ENCODE results near the gene SLC6A3. TPM values are rescaled to one million over a fixed set of nuclear protein-coding genes. Genes with fewer than 3 reads are reported as not detected.
"Not testable (repeated sequence)": the region's sequence is repeated elsewhere in the genome, so short reads cannot be mapped to it uniquely, and the experiment has no call there.

Gene SLC6A3
- total RNA-seq, 1 experiment from 2014 or later: 0.74 TPM

DNA sequence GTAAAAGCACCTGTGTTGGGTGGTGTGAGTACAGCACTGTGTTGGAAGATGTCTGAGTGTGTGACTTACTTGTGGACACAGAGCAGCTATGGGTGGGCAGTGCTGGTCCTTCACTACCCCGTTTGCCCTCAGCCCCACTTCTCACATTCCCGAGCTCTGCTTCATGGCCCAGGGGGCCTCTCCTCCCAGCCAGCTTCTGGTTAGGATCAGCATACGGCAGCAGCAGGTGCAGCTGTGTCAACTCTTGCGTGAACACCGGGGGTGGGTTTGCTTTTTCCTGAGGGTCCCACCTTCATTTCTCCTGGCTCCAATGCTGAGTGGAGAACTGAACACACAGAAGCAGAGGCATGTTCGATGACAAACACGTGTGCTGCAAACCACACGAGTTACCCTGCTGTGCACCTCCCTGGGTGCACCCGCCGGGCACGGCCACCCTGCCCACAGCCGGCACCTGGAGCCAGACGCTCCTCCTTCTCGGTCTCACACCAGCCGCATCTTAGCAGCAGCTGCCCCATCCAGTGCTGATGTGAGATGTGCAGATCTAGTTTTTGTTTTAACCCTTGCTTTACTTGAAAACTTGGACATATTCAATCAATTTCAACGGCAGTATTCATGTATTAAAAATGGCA, 14.9 kb upstream of the SLC6A3 start (continued):
- TF ChIP-seq, protein P1, sequence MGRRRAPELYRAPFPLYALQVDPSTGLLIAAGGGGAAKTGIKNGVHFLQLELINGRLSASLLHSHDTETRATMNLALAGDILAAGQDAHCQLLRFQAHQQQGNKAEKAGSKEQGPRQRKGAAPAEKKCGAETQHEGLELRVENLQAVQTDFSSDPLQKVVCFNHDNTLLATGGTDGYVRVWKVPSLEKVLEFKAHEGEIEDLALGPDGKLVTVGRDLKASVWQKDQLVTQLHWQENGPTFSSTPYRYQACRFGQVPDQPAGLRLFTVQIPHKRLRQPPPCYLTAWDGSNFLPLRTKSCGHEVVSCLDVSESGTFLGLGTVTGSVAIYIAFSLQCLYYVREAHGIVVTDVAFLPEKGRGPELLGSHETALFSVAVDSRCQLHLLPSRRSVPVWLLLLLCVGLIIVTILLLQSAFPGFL (CRISPR knock-in tag; IDR thresholded peaks at IDR 0.05; ENCODE audit: borderline replicate concordance): no peak

DNA sequence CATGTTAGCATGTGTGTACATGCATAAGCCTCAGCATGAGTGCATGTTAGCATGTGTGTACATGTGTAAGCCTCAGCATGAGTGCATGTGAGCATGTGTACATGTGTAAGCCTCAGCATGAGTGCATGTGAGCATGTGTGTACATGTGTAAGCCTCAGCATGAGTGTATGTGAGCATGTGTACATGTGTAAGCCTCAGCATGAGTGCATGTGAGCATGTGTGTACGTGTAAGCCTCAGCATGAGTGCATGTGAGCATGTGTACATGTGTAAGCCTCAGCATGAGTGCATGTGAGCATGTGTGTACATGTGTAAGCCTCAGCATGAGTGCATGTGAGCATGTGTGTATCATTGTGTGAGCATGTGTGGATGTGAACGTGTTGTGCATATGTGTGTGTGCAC, 14.2 kb upstream of the SLC6A3 start:
- Mint-ChIP-seq H3K27me3 (ENCODE audit: low read depth) (peaks cover 22% of the 10 kb centered on the region), H3K9me3 (peaks cover 44% of the 10 kb centered on the region), H3K36me3 (peaks cover 83% of the 10 kb centered on the region)
- POLR2A ChIA-PET; H3K27ac Mint-ChIP-seq; H3K4me3 Mint-ChIP-seq; CTCF ChIA-PET; ATAC-seq; DNase-seq (ENCODE audit: low spot score); H3K4me1 Mint-ChIP-seq: not testable (repeated sequence)

DNA sequence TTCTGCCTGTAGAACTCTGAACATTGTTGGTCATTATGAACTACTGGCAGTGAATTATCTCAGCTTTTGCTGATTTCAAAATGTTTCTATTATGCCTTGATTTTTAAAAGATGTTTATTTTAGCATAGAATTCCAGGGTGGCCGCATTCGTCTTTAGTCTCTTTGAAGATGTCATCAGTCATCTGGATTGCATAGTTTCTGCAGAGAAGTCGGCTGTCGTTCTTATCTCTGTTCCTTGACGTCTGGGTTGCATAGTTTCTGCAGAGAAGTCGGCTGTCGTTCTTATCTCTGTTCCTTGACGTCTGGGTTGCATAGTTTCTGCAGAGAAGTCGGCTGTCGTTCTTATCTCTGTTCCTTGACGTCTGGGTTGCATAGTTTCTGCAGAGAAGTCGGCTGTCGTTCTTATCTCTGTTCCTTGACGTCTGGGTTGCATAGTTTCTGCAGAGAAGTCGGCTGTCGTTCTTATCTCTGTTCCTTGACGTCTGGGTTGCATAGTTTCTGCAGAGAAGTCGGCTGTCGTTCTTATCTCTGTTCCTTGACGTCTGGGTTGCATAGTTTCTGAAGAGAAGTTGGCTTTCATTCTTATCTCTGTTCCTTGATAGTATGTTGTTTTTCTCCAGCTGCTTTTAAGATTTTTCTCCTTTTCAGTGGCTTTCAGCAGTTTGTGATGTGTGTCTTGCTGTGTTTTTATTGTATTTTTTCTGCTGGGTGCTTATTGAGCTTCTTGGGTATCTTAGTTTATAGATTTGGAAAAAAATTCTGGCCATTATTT, 11.1 kb upstream of the SLC6A3 start:
- peak; percentile 92 for TF ChIP-seq ZNF317 (CRISPR knock-in tag; IDR thresholded peaks at IDR 0.05; ENCODE audit: borderline replicate concordance, low read depth)
- peaks cover 52% of the 10 kb centered on the region for H3K27me3 Mint-ChIP-seq (ENCODE audit: low read depth)
- H3K4me3 Mint-ChIP-seq; POLR2A ChIA-PET; ATAC-seq; H3K4me1 Mint-ChIP-seq; DNase-seq (ENCODE audit: low spot score); H3K27ac Mint-ChIP-seq: not testable (repeated sequence)
- peaks cover 66% of the 10 kb centered on the region for H3K9me3 Mint-ChIP-seq
- H3K36me3 Mint-ChIP-seq: peaks cover 76% of the 10 kb centered on the region
- CTCF ChIA-PET: interaction anchor here (1.7 kb wide), 1 partner anchor 76 kb away, joined by 5 read pairs; no protein-coding TSS in a partner anchor

DNA sequence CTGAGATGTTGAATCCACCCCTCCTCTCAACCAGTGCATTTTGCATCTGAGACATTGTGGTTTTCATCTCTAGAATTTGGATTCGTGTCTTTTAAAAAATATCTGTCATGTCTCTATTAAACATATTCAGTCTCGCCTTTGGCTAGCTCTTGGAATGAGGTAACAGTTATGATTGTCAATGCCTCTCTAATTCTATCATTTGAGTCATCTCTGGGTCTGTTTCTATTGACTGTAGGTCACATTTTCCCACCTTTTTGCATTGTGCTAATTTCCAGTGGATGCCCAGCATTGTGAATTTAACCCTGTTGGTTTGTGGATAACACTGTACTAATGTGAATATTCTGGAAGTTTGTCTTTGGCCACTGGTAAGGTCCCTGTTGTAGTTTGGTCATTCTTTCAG, 8.4 kb upstream of the SLC6A3 start:
- Mint-ChIP-seq H3K27ac (no peak overlapping the region), H3K36me3 (peaks cover 57% of the 10 kb centered on the region), H3K27me3 (ENCODE audit: low read depth) (peaks cover 68% of the 10 kb centered on the region), H3K9me3 (peaks cover 63% of the 10 kb centered on the region), H3K4me3 (no peak overlapping the region), H3K4me1 (no peaks in the 10 kb centered on the region)
- ATAC-seq: no peak
- POLR2A ChIA-PET: no interaction called here
- DNase-seq (ENCODE audit: low spot score): no peak
- CTCF ChIA-PET: interaction anchor here (1.1 kb wide), 1 partner anchor 27 kb away, joined by 3 read pairs; no protein-coding TSS in a partner anchor
- no peak for TF ChIP-seq EMX1 (CRISPR knock-in tag; IDR thresholded peaks at IDR 0.05)
- TF ChIP-seq, protein P2, sequence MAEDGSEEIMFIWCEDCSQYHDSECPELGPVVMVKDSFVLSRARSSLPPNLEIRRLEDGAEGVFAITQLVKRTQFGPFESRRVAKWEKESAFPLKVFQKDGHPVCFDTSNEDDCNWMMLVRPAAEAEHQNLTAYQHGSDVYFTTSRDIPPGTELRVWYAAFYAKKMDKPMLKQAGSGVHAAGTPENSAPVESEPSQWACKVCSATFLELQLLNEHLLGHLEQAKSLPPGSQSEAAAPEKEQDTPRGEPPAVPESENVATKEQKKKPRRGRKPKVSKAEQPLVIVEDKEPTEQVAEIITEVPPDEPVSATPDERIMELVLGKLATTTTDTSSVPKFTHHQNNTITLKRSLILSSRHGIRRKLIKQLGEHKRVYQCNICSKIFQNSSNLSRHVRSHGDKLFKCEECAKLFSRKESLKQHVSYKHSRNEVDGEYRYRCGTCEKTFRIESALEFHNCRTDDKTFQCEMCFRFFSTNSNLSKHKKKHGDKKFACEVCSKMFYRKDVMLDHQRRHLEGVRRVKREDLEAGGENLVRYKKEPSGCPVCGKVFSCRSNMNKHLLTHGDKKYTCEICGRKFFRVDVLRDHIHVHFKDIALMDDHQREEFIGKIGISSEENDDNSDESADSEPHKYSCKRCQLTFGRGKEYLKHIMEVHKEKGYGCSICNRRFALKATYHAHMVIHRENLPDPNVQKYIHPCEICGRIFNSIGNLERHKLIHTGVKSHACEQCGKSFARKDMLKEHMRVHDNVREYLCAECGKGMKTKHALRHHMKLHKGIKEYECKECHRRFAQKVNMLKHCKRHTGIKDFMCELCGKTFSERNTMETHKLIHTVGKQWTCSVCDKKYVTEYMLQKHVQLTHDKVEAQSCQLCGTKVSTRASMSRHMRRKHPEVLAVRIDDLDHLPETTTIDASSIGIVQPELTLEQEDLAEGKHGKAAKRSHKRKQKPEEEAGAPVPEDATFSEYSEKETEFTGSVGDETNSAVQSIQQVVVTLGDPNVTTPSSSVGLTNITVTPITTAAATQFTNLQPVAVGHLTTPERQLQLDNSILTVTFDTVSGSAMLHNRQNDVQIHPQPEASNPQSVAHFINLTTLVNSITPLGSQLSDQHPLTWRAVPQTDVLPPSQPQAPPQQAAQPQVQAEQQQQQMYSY (CRISPR knock-in tag; IDR thresholded peaks at IDR 0.05): no peak
- TF ChIP-seq, protein P3, sequence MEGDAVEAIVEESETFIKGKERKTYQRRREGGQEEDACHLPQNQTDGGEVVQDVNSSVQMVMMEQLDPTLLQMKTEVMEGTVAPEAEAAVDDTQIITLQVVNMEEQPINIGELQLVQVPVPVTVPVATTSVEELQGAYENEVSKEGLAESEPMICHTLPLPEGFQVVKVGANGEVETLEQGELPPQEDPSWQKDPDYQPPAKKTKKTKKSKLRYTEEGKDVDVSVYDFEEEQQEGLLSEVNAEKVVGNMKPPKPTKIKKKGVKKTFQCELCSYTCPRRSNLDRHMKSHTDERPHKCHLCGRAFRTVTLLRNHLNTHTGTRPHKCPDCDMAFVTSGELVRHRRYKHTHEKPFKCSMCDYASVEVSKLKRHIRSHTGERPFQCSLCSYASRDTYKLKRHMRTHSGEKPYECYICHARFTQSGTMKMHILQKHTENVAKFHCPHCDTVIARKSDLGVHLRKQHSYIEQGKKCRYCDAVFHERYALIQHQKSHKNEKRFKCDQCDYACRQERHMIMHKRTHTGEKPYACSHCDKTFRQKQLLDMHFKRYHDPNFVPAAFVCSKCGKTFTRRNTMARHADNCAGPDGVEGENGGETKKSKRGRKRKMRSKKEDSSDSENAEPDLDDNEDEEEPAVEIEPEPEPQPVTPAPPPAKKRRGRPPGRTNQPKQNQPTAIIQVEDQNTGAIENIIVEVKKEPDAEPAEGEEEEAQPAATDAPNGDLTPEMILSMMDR (IDR thresholded peaks at IDR 0.05): no peak
- TF ChIP-seq FOXP1 (CRISPR knock-in tag; IDR thresholded peaks at IDR 0.05; ENCODE audit: borderline replicate concordance): no peak
- no peak for TF ChIP-seq CREB1 (CRISPR knock-in tag; IDR thresholded peaks at IDR 0.05)
- no peak for TF ChIP-seq NFATC4 (CRISPR knock-in tag; IDR thresholded peaks at IDR 0.05)
- no peak for TF ChIP-seq ZNF121 (CRISPR knock-in tag; IDR thresholded peaks at IDR 0.05)
- TF ChIP-seq, protein P4, sequence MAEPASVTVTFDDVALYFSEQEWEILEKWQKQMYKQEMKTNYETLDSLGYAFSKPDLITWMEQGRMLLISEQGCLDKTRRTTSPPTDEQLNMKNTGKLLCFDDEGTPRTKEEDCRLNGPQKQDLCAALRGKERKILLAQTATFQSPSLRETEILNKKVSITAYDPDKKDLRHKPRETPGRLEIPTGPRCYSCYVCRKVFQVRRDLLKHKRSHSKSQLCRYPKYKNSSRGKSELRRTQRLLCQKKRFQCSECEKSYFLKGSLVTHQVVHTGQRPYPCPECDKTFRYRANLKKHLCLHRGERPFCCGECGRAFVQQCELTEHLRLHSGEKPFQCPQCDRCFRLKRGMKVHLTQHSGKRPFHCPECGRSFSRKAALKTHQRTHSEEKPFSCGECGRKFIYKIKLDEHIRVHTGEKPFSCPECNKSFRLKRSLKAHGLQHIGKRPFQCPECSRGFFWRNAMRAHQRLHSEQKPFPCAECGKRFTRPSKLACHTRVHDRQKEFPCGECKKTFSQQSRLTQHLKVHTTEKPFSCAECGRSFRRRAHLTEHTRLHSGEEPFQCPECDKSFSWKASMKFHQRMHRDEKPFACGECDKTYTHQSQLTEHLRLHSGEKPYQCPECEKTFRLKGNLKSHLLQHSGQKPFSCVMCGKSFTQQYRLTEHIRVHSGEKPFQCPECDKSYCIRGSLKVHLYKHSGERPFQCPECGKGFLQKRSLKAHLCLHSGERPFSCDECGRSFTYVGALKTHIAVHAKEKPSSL (CRISPR knock-in tag; conservative IDR thresholded peaks at IDR 0.05): no peak
- TF ChIP-seq PRRX2 (CRISPR knock-in tag; IDR thresholded peaks at IDR 0.05): no peak
- TF ChIP-seq KAT7 (CRISPR knock-in tag; IDR thresholded peaks at IDR 0.05; ENCODE audit: borderline replicate concordance): no peak
- TF ChIP-seq, protein P5, sequence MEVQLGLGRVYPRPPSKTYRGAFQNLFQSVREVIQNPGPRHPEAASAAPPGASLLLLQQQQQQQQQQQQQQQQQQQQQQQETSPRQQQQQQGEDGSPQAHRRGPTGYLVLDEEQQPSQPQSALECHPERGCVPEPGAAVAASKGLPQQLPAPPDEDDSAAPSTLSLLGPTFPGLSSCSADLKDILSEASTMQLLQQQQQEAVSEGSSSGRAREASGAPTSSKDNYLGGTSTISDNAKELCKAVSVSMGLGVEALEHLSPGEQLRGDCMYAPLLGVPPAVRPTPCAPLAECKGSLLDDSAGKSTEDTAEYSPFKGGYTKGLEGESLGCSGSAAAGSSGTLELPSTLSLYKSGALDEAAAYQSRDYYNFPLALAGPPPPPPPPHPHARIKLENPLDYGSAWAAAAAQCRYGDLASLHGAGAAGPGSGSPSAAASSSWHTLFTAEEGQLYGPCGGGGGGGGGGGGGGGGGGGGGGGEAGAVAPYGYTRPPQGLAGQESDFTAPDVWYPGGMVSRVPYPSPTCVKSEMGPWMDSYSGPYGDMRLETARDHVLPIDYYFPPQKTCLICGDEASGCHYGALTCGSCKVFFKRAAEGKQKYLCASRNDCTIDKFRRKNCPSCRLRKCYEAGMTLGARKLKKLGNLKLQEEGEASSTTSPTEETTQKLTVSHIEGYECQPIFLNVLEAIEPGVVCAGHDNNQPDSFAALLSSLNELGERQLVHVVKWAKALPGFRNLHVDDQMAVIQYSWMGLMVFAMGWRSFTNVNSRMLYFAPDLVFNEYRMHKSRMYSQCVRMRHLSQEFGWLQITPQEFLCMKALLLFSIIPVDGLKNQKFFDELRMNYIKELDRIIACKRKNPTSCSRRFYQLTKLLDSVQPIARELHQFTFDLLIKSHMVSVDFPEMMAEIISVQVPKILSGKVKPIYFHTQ (CRISPR knock-in tag; IDR thresholded peaks at IDR 0.05): no peak
- TF ChIP-seq NR3C1 (CRISPR knock-in tag; conservative IDR thresholded peaks at IDR 0.05; ENCODE audit: low read depth): no peak
- TF ChIP-seq ZNF416 (CRISPR knock-in tag; IDR thresholded peaks at IDR 0.05): no peak
- TF ChIP-seq GRHL2 (CRISPR knock-in tag; IDR thresholded peaks at IDR 0.05; ENCODE audit: insufficient replicate concordance, severe bottlenecking): no peak
